ENCODE measurements around the gene GRIA4. TPM values are rescaled to one million over a fixed set of nuclear protein-coding genes. Genes with fewer than 3 reads are reported as not detected.

GRIA4 gene
- total and polyA plus RNA-seq, 11 donors = 0.45 TPM; not detected in 10

DNA sequence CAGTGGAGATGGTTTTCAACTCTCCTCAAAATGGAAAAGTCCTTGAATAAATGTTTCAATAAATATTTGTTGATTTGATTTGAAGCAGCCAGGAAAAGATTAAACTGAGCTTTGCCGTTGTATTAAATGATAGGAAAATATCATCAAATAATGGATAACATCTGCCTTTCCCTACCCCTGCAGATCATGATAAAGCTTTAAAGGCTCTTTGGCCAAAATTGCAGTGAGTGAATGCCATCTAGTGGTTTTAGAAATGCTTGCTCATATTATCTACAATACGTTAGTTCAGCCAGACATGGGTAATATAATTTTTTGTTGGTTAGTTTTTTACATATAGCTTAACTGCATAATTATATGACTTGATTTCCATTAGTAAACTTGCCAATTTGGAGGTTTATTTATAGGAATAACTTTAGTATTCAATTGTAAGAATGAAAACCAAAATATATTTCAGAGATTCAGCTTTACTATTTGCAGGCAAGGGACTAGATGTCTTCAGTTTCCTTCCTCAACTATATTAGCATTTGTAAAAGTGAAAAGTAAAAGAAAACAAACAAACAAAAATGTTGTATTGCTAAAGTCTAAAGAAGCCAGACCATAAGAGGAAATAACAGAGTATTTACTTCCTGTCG lies 253.0 kb downstream of the GRIA4 start:
- 22 to 26% (median 23%) methylated on average over 3 of the region's 3 CpGs for WGBS, 4 donors
- peaks cover 0 to 10% (median 0%) of the 10 kb centered on the region in 9 donors for H3K27me3 ChIP-seq
- intact Hi-C loops (cut with DNase I) = loop anchor here in 6 of 10 donors (10.0 kb wide), 4 partner anchors 1258 to 1708 kb away; partner anchors contain the start of gene PDGFD (in 1 of the 6)
- DNase-seq (no peak), ATAC-seq (peak in 1 of 4 donors; percentile 41)
- H3K4me3 ChIP-seq = no peak overlapping the region
- no peaks in the 10 kb centered on the region for H3K9me3 ChIP-seq
- TF ChIP-seq POLR2A (IDR thresholded peaks at IDR 0.05) = no peak
- TF ChIP-seq, protein P1, sequence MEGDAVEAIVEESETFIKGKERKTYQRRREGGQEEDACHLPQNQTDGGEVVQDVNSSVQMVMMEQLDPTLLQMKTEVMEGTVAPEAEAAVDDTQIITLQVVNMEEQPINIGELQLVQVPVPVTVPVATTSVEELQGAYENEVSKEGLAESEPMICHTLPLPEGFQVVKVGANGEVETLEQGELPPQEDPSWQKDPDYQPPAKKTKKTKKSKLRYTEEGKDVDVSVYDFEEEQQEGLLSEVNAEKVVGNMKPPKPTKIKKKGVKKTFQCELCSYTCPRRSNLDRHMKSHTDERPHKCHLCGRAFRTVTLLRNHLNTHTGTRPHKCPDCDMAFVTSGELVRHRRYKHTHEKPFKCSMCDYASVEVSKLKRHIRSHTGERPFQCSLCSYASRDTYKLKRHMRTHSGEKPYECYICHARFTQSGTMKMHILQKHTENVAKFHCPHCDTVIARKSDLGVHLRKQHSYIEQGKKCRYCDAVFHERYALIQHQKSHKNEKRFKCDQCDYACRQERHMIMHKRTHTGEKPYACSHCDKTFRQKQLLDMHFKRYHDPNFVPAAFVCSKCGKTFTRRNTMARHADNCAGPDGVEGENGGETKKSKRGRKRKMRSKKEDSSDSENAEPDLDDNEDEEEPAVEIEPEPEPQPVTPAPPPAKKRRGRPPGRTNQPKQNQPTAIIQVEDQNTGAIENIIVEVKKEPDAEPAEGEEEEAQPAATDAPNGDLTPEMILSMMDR (IDR thresholded peaks at IDR 0.05) = peak; percentile 40 to 72 (median 56)
- H3K36me3 ChIP-seq = no peaks in the 10 kb centered on the region
- H3K27ac ChIP-seq = no peak overlapping the region
- H3K4me1 ChIP-seq = no peaks in the 10 kb centered on the region

DNA sequence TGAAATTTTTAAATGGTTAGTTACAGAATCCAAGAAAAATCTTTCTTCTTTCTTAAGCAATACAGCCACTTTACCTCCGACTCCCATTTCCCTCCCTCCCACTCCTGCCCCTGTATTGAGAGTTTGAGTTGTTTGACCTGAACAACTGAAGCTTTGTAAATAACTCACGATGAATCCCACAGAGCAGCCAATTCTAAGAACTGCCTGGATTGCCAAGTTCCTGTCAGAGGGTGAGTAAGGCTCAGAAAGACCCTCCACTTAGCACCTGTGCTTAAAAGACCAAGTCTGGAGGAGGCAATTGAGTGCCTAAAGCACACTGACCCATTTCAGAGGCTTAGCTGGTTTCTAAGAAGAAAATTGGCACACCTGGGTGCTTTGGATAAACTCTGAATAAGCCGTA lies 253.7 kb downstream of the GRIA4 start:
- Histone ChIP-seq H3K9me3 (no peaks in the 10 kb centered on the region), H3K27ac (no peak overlapping the region), H3K27me3 (peaks cover 0 to 10% (median 0%) of the 10 kb centered on the region in 9 donors), H3K36me3 (no peaks in the 10 kb centered on the region), H3K4me3 (no peak overlapping the region), H3K4me1 (no peaks in the 10 kb centered on the region)
- TF ChIP-seq, protein P1 (IDR thresholded peaks at IDR 0.05) = no peak
- TF ChIP-seq POLR2A (IDR thresholded peaks at IDR 0.05) = no peak
- intact Hi-C loops (cut with DNase I) = loop anchor here in 6 of 10 donors (10.0 kb wide), 4 partner anchors 1259 to 1709 kb away; partner anchors contain the start of gene PDGFD (in 1 of the 6)
- ATAC-seq (no peak), DNase-seq (no peak)
- whole genome bisulfite sequencing, 4 donors = 34 to 46% (median 39%) methylated on average over 3 of the region's 3 CpGs

DNA sequence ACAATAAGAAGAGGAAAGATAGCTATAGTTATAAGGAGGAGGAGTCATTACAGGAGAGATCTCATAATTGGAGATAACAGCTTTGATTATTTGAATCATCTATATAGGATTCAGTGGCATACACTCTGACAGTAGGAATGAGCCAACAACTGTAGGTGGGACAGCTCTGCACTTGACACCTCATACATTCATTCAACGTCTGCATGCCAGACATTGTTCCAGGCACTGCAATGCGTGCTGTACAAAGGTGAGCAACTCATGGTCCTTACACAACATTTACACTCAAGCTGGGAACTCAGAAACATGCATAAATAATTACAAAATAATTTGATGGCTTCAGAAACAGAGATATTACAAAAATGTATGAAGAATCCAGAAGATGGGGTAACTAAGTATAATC lies 257.9 kb downstream of the GRIA4 start:
- 34 to 40% (median 37%) methylated on average over 2 of the region's 2 CpGs for WGBS, 4 donors
- intact Hi-C loops (cut with DNase I) = loop anchor here in 6 of 10 donors (10.0 kb wide), 4 partner anchors 1263 to 1713 kb away; partner anchors contain the start of gene PDGFD (in 1 of the 6)

DNA sequence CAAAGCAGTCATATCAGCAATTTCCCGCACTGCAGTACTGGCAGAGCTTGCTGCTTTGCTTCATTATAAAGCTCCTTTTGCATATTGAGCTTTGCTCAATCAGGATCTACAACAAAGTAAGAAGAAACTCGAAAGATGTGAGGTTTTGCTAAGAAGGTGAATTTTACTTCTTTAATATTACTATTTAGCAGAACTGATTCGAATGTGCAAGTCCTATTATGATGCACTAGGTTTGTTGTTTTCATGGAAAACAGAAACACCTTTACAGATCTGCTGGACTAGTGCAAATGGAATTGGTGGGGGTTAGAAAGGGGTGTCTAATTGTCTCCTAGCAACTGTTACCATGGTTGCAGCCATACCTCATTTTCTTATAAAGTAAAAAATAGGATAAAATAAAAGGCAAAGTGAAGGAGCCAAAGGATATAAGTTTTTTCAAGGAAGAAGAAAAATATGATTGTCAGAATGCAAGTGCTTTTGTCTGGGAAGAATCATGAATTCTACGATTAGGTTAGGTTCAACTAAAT lies 259.0 kb downstream of the GRIA4 start:
- Histone ChIP-seq H3K27ac (no peak overlapping the region), H3K4me1 (no peaks in the 10 kb centered on the region), H3K27me3 (peaks cover 0 to 7% (median 0%) of the 10 kb centered on the region in 9 donors), H3K9me3 (peaks cover 0 to under 1% (median 0%) of the 10 kb centered on the region in 12 donors), H3K4me3 (no peak overlapping the region), H3K36me3 (no peaks in the 10 kb centered on the region)
- 74 to 86% (median 80%) methylated on average over 4 of the region's 4 CpGs for whole genome bisulfite sequencing, 4 donors
- TF ChIP-seq, protein P1 (IDR thresholded peaks at IDR 0.05) = no peak
- no peak for TF ChIP-seq POLR2A (IDR thresholded peaks at IDR 0.05)
- DNase-seq (no peak), ATAC-seq (no peak)
- intact Hi-C loops (cut with DNase I) = loop anchor here in 6 of 10 donors (10.0 kb wide), 4 partner anchors 1264 to 1714 kb away; partner anchors contain the start of gene PDGFD (in 1 of the 6)

More for the DNA sequence above, 257.9 kb downstream of the GRIA4 start:
- DNase-seq (no peak), ATAC-seq (no peak)
- TF ChIP-seq, protein P1 (IDR thresholded peaks at IDR 0.05) = no peak
- TF ChIP-seq POLR2A (IDR thresholded peaks at IDR 0.05) = no peak
- Histone ChIP-seq H3K9me3 (no peaks in the 10 kb centered on the region), H3K4me3 (no peak overlapping the region), H3K27ac (no peak overlapping the region), H3K36me3 (no peaks in the 10 kb centered on the region), H3K4me1 (no peaks in the 10 kb centered on the region), H3K27me3 (peaks cover 0 to 10% (median 2%) of the 10 kb centered on the region in 9 donors)

Data from heart left ventricle (tissue), 16 donors.